DOHH2 (cell line): Measurements from ENCODE around the gene POLR2I.

Source experiments
- H3F3A ChIP-seq: fragments of 200-600 bp; sonication (generic), shearing (Covaris generic); 2 replicates; pipeline ENCODE4 v1.6.0; 2016; ENCODE audit warnings: antibody characterized with exemption, mild to moderate bottlenecking; ENCODE audit not compliant: control insufficient read depth, insufficient read depth
- H3K27ac ChIP-seq: fragments of 200-600 bp; sonication (generic); 2 replicates; pipeline ENCODE4 v1.5.1; 2014; ENCODE audit warnings: low read depth, mild to moderate bottlenecking, low read length, moderate library complexity
- H3K27me3 ChIP-seq: fragments of 200-600 bp; sonication (generic); 2 replicates; pipeline ENCODE4 v1.6.1; 2014; ENCODE audit warnings: mild to moderate bottlenecking, low read length, mixed read lengths; ENCODE audit not compliant: control insufficient read depth
- H3K36me3 ChIP-seq: fragments of 200-600 bp; sonication (generic); 2 replicates; pipeline ENCODE4 v1.6.1; 2014; ENCODE audit warnings: mild to moderate bottlenecking, low read length, moderate library complexity, mixed read lengths; ENCODE audit not compliant: control insufficient read depth
- H3K4me1 ChIP-seq: fragments of 200-600 bp; sonication (generic); 2 replicates; pipeline ENCODE4 v1.6.1; 2014; ENCODE audit warnings: mild to moderate bottlenecking, low read length, mixed read lengths; ENCODE audit not compliant: control insufficient read depth
- H3K4me2 ChIP-seq: fragments of 200-600 bp; sonication (generic); 2 replicates; pipeline ENCODE4 v1.6.0; 2014; ENCODE audit warnings: mild to moderate bottlenecking, low read length, moderate library complexity
- H3K4me3 ChIP-seq: fragments of 200-600 bp; sonication (generic); 2 replicates; pipeline ENCODE4 v1.5.1; 2014; ENCODE audit warnings: mild to moderate bottlenecking, low read length, mixed read lengths
- H3K79me2 ChIP-seq: fragments of 200-600 bp; sonication (generic); 2 replicates; pipeline ENCODE4 v1.6.1; 2014; ENCODE audit warnings: mild to moderate bottlenecking, low read length, mixed read lengths; ENCODE audit not compliant: control insufficient read depth
- H3K9me2 ChIP-seq: fragments of 200-600 bp; sonication (generic); replicated peaks from 2 replicates; pipeline ENCODE4 v1.6.1; 2014; ENCODE audit warnings: mild to moderate bottlenecking, low read length, mixed read lengths; ENCODE audit not compliant: control insufficient read depth
- H3K9me3 ChIP-seq: fragments of 200-600 bp; sonication (generic); 2 replicates; pipeline ENCODE4 v1.6.1; 2014; ENCODE audit warnings: antibody characterized with exemption, low read length, mixed read lengths; ENCODE audit not compliant: control insufficient read depth, insufficient read depth
- H4K20me1 ChIP-seq: fragments of 200-600 bp; sonication (generic); 2 replicates; pipeline ENCODE4 v1.6.0; 2014; ENCODE audit warnings: low read depth, mild to moderate bottlenecking, antibody characterized with exemption, low read length, moderate library complexity; ENCODE audit not compliant: control insufficient read depth, insufficient read depth
- CTCF ChIP-seq: fragments of 200-600 bp; sonication (generic); IDR thresholded peaks from one replicate; pipeline ENCODE4 v1.5.1; 2014; ENCODE audit warnings: antibody characterized with exemption, mild to moderate bottlenecking, low read depth, low read length; ENCODE audit not compliant: poor library complexity, severe bottlenecking
- EZH2phosphoT487 ChIP-seq: fragments of 200-600 bp; sonication (generic); IDR thresholded peaks from 2 replicates; pipeline ENCODE4 v1.6.1; 2017; ENCODE audit warnings: borderline replicate concordance, mild to moderate bottlenecking, antibody characterized with exemption, low read length, moderate library complexity, mixed read lengths

The POLR2I gene

DNA sequence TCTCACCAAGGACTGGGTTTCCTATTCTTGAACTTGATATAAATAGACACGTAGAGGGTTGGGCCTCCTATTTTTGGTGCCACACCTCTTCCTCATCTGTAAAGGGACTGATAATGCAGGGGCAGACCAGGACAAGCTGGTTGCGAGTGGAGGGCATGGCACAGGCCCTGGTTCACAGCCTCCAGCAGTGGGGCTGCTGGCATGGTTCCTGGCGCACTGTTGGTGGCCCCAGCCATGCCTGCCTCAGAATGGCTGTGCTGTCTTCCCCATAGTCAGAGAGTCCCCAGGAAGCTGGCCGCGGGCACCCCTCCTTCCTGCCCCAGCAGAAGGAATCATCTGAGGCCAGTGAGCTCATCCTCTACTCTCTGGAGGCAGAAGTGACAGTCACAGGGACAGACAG, 14.2 kb downstream of the POLR2I start:
- no peaks in the 10 kb centered on the region for H3F3A ChIP-seq
- TF ChIP-seq CTCF (no peak), EZH2phosphoT487 (no peak)
- H3K4me3 ChIP-seq, result no peak overlapping the region
- no peaks in the 10 kb centered on the region for H3K9me3 ChIP-seq
- H3K27ac ChIP-seq, result no peak overlapping the region
- H3K79me2 ChIP-seq, result no peaks in the 10 kb centered on the region
- H3K4me1 ChIP-seq, result no peaks in the 10 kb centered on the region
- no peaks in the 10 kb centered on the region for H3K9me2 ChIP-seq
- no peak overlapping the region for H3K4me2 ChIP-seq
- H3K36me3 ChIP-seq, result peaks cover 73% of the 10 kb centered on the region
- no peaks in the 10 kb centered on the region for H3K27me3 ChIP-seq
- no peaks in the 10 kb centered on the region for H4K20me1 ChIP-seq

- Histone ChIP-seq H3K9me3 (no peaks in the 10 kb centered on the region), H3K4me2 (no peak overlapping the region), H3K36me3 (peaks cover 70% of the 10 kb centered on the region), H3K79me2 (no peaks in the 10 kb centered on the region), H3F3A (no peaks in the 10 kb centered on the region), H3K27ac (no peak overlapping the region), H3K4me1 (no peaks in the 10 kb centered on the region), H4K20me1 (no peaks in the 10 kb centered on the region), H3K9me2 (no peaks in the 10 kb centered on the region), H3K4me3 (no peak overlapping the region), H3K27me3 (no peaks in the 10 kb centered on the region)
- TF ChIP-seq EZH2phosphoT487 (no peak), CTCF (no peak)
Measured at GRCh38 chr19:36099166-36099785, 15.4 kb downstream of the POLR2I start.

DNA sequence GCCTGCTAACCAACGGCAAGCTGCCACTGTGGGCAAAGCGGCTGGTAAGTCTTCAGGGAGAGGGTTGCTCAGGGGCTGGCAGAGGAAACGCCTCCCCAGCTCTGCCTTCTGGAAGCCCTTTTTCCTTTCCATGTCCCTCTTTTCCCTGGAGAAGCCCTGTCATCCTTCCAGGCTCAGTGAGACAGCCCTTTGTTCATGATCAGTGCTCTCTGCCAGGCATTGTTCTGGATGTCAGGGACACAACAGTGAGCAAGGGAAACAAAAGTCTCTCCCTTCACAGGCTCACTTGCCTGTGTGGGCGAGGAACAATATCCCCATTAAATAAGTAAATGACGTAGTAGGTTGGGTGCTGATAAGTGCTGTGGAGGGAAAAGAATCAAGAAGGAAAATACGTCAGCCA, 17.6 kb downstream of the POLR2I start:
- Histone ChIP-seq H3K36me3 (peaks cover 69% of the 10 kb centered on the region), H3K27ac (no peak overlapping the region), H3F3A (no peaks in the 10 kb centered on the region), H3K4me1 (no peaks in the 10 kb centered on the region), H3K9me2 (no peaks in the 10 kb centered on the region), H3K27me3 (no peaks in the 10 kb centered on the region), H3K4me3 (no peak overlapping the region), H3K9me3 (no peaks in the 10 kb centered on the region), H3K4me2 (no peak overlapping the region), H3K79me2 (no peaks in the 10 kb centered on the region), H4K20me1 (no peaks in the 10 kb centered on the region)
- TF ChIP-seq CTCF (no peak), EZH2phosphoT487 (no peak)
